HG02763 (cell line): ENCODE results near the gene PRPF40B.

ENCODE experiments used
- ATAC-seq: cut with Tn5 transposase; IDR thresholded peaks from one replicate; pipeline ENCODE4 v1.9.1; 2021; ENCODE audit warnings: mild to moderate bottlenecking, moderate library complexity; ENCODE audit not compliant: unreplicated experiment

The PRPF40B gene

GRCh38 chr12:49680075-49680474 is 56.7 kb downstream of the PRPF40B start:
- ATAC-seq, result no peak

- no peak for ATAC-seq
These were observed 60.4 kb downstream of the PRPF40B start for GRCh38 chr12:49683599-49684309.

DNA sequence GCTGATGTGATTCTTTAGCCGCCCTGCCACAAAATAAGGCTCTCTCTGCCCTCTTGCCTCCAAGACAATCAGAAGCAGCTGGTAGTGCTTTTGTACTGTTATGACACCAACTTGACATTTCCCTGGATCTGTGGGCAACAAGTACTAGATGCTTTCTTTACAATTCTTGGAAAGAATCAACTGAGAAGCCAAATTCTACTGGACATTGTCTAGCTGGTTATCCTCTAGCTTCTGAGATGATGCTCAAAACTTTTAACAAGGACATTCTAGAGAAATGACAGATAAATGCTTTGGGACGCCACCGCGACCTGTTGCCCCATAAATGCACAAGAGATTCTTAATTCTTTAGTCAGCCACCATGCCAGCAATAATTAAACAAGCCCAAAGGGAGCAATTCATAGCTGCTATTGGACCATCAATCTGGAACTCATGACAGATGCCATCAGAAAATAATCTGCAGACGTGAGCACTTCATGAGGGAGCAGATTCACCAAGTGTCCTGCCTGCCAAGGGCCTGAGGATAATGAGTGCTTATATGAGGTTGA is 61.0 kb downstream of the PRPF40B start:
- no peak for ATAC-seq

DNA sequence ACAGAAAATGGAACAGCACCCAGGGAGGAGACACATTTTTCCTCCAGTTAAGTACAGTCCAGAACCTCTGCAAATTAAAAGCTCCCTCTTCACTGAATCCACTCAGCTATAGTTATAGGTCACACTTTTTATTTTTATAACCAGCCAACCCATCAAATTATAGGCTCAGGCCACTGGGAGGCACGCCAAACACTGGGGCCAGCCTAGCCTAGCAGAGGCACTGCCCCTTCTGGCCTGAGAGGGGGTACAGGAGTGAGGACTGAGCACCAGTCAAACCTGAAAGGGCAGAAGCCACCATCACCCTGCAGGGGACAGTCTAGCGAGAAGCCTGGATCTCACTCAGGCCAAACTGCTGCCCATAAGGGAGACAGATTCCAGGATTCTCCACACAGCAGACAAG is 64.6 kb downstream of the PRPF40B start:
- no peak for ATAC-seq

DNA sequence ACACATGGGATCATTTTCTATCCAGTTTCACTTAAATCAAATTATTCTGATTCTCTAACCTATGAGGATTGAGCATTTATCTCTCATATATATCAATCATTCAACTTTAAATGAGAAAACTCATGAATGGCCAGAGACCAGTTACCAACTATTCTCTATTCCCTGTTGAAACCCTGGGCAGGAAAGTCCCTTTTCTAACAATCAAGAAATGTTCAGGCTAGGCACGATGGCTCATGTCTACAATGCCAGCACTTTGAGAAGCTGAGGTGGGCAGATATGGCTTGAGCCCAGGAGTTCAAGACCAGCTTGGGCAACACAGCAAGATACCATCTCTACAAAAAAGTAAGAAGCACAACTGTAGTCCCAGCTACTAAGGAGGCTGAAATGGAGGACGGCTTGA is 65.9 kb downstream of the PRPF40B start:
- ATAC-seq, result no peak

DNA sequence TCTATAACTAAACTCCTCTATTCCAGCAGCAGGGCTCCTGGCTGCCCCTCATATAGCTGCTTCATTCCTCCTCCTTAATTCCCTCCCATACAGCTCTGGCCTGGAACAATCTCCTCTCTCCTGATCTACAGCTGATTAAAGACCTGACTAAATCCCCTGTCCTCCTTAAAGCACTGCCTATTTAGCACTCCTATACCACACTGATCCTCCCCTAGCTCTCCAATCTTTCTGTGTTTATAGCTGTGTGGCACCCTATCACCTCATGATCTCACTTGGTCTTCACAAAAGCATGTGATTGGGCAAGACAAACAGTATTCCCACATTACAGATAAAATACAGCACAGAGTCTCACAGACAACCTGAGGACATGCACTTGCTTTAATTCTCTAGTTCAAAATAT is 66.4 kb downstream of the PRPF40B start:
- ATAC-seq, result no peak

GRCh38 chr12:49692851-49693250 is 69.5 kb downstream of the PRPF40B start:
- no peak for ATAC-seq

- no peak for ATAC-seq
These were observed 70.6 kb downstream of the PRPF40B start for GRCh38 chr12:49693931-49694444.
